ENCODE results near the gene TRIM71. TPM values are rescaled to one million over a fixed set of nuclear protein-coding genes. Genes with fewer than 3 reads are reported as not detected.
"Not testable (repeated sequence)": the region's sequence is repeated elsewhere in the genome, so short reads cannot be mapped to it uniquely, and the experiment has no call there.

Gene TRIM71
- not detected for total RNA-seq

- no peaks in the 10 kb centered on the region for H3K9me3 ChIP-seq
- no peaks in the 10 kb centered on the region for H3K36me3 ChIP-seq
- peaks cover 0 to 43% of the 10 kb centered on the region in 2 donors for H3K27me3 ChIP-seq
- no peak within 1 kb of the TSS for H3K27ac ChIP-seq
- TF ChIP-seq CTCF (IDR thresholded peaks at IDR 0.05) = no peak
- TF ChIP-seq POLR2A (IDR thresholded peaks at IDR 0.05) = no peak
- no peak for DNase-seq
- peaks cover 0 to 26% (median 13%) of the 10 kb centered on the region in 4 donors for H3K4me1 ChIP-seq
- peak within 1 kb of the TSS; percentile 5 to 44 (median 32) for H3K4me3 ChIP-seq
Observed at GRCh38 chr3:32817558-32818228, at the start of gene TRIM71. TRIM71 (plus strand) TSS chr3:32817997; CDS start chr3:32818081, 84 bp downstream.

- peaks cover 0 to 11% (median 0%) of the 10 kb centered on the region in 3 donors for H3K36me3 ChIP-seq
- TF ChIP-seq POLR2A (IDR thresholded peaks at IDR 0.05) = no peak
- no peak for TF ChIP-seq CTCF (IDR thresholded peaks at IDR 0.05)
Observed at GRCh38 chr3:32778389-32778788, 39.4 kb upstream of the TRIM71 start.

GRCh38 chr3:32780071-32780734, 37.6 kb upstream of the TRIM71 start:
- no peak for DNase-seq
- peaks cover 0 to 4% (median 0%) of the 10 kb centered on the region in 3 donors for H3K36me3 ChIP-seq
- H3K9me3 ChIP-seq = no peaks in the 10 kb centered on the region
- peak overlapping the region in 2 of 4 donors; percentile 52 to 59 for H3K4me3 ChIP-seq
- no peaks in the 10 kb centered on the region for H3K27me3 ChIP-seq
- H3K27ac ChIP-seq = no peak overlapping the region
- TF ChIP-seq POLR2A (IDR thresholded peaks at IDR 0.05) (no peak), CTCF (IDR thresholded peaks at IDR 0.05) (no peak)
- H3K4me1 ChIP-seq = peaks cover 0 to 13% (median 5%) of the 10 kb centered on the region in 4 donors

More at GRCh38 chr3:32778389-32778788, 39.4 kb upstream of the TRIM71 start:
- H3K9me3 ChIP-seq = no peaks in the 10 kb centered on the region
- H3K27ac ChIP-seq = no peak overlapping the region
- peaks cover 0 to 13% (median 5%) of the 10 kb centered on the region in 4 donors for H3K4me1 ChIP-seq
- H3K27me3 ChIP-seq = no peaks in the 10 kb centered on the region
- DNase-seq = no peak
- H3K4me3 ChIP-seq = no peak overlapping the region

- TF ChIP-seq POLR2A (IDR thresholded peaks at IDR 0.05) (no peak), CTCF (IDR thresholded peaks at IDR 0.05) (no peak)
- H3K27me3 ChIP-seq = no peaks in the 10 kb centered on the region
- H3K4me3 ChIP-seq = peak overlapping the region; percentile 40 to 59 (median 52)
- peaks cover 0 to 13% (median 5%) of the 10 kb centered on the region in 4 donors for H3K4me1 ChIP-seq
- H3K27ac ChIP-seq = no peak overlapping the region
- no peaks in the 10 kb centered on the region for H3K9me3 ChIP-seq
- DNase-seq = peak; percentile 15 to 57 (median 56)
- peaks cover 0 to 2% (median 0%) of the 10 kb centered on the region in 3 donors for H3K36me3 ChIP-seq
Observed at GRCh38 chr3:32780735-32781210, 37.0 kb upstream of the TRIM71 start.

GRCh38 chr3:32781211-32781968, 36.4 kb upstream of the TRIM71 start:
- DNase-seq = peak; percentile 49 to 84 (median 82)
- H3K9me3 ChIP-seq = no peaks in the 10 kb centered on the region
- H3K27ac ChIP-seq = no peak overlapping the region
- TF ChIP-seq POLR2A (IDR thresholded peaks at IDR 0.05) = no peak
- TF ChIP-seq CTCF (IDR thresholded peaks at IDR 0.05) = peak; percentile 35 to 83 (median 66)
- H3K27me3 ChIP-seq = no peaks in the 10 kb centered on the region
- peak overlapping the region; percentile 40 to 59 (median 52) for H3K4me3 ChIP-seq
- H3K36me3 ChIP-seq = no peaks in the 10 kb centered on the region
- peaks cover 0 to 13% (median 5%) of the 10 kb centered on the region in 4 donors for H3K4me1 ChIP-seq

- Histone ChIP-seq H3K4me3 (peak overlapping the region in 1 of 4 donors; percentile 52), H3K4me1 (peaks cover 0 to 13% (median 5%) of the 10 kb centered on the region in 4 donors)
- not testable (repeated sequence) for H3K27me3 ChIP-seq, H3K27ac ChIP-seq, DNase-seq, H3K36me3 ChIP-seq, H3K9me3 ChIP-seq
Observed at GRCh38 chr3:32781969-32782270, 35.9 kb upstream of the TRIM71 start.

Measured in Peyer's patch (tissue), 4 donors.